ENCODE results near the gene ZNF609. TPM values are rescaled to one million over a fixed set of nuclear protein-coding genes. Genes with fewer than 3 reads are reported as not detected.

ZNF609 gene
- total and polyA plus RNA-seq, 4 donors = 5.4 to 46.7 (median 23.6) TPM

DNA sequence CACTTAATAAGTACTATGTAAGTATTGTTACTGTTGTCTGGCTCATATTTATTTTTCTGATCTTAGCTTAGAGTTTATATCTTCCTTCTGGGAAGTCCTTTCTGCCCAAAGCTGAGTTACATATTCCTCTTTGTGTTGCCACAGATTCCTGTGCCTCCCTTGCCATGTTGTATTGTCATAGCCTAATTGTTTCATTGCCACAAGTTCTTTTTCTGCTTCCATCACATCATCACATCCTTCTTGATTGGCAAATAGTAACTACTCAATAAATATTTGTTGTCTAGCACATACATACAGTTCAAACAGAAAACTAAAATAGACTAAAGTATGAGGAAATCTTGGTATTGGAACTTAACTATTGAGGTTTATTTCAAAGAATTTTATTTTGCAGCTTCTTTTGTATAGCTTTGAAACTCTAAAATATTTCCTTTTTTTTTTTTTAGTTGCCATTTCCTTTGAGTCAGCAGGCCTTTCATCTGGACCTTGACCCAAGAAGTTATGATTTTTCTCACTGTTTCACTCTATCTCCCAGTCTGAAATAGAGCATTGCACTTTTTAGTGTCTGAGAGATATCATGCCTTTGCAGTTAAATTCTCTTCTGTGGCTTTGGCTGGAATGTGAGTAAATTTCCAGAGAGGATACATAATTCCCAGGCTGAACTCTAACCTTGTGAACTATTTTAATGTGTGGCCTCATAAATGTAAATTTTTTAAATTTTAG, 98.2 kb downstream of the ZNF609 start:
- Histone ChIP-seq H3K4me1 (ENCODE audit: control insufficient read depth in 1 of 2, insufficient read depth in 2 of 2, low read length in 2 of 2) (no peaks in the 10 kb centered on the region), H3K36me3 (ENCODE audit: control insufficient read depth in 1 of 2, insufficient read depth in 2 of 2, low read length in 1 of 2) (no peaks in the 10 kb centered on the region), H3K27me3 (ENCODE audit: control insufficient read depth in 1 of 2, insufficient read depth in 2 of 2, low read length in 1 of 2) (no peaks in the 10 kb centered on the region), H3K27ac (ENCODE audit: low read depth in 1 of 2, low read length in 2 of 2) (no peak overlapping the region), H3K4me3 (ENCODE audit: low read length in 2 of 2) (no peak overlapping the region), H3K9me3 (ENCODE audit: control insufficient read depth, low read length) (no peaks in the 10 kb centered on the region)
- ATAC-seq (ENCODE audit: low FRiP score) (no peak), DNase-seq (no peak)
- intact Hi-C loops (cut with DNase I) = no loop called here

DNA sequence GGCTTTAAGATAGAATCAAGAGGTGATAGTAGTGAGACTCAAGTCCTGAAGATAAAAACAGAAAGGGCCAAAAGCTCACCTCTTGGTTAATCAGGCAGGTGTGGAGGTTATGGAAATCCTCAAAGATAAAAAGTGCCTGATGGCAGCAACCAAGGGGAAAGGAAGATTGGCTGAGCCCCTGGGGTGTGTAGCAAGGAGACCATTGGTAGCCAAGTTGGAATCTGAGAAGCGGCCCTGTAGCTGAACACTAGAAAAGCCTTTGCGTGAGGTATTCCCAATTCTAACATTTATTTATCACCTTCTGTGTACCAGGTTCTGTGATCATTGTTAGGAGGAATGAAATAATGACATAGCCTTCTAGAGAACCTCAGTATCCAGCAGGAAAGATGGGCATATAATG, 98.9 kb downstream of the ZNF609 start:
- H3K36me3 ChIP-seq (ENCODE audit: control insufficient read depth in 1 of 2, insufficient read depth in 2 of 2, low read length in 1 of 2) = no peaks in the 10 kb centered on the region
- intact Hi-C loops (cut with DNase I) = no loop called here
- H3K27ac ChIP-seq (ENCODE audit: low read depth in 1 of 2, low read length in 2 of 2) = no peak overlapping the region
- WGBS, 2 donors = 94 to 97% methylated on average over 2 of the region's 2 CpGs
- H3K4me1 ChIP-seq (ENCODE audit: control insufficient read depth in 1 of 2, insufficient read depth in 2 of 2, low read length in 2 of 2) = no peaks in the 10 kb centered on the region
- H3K4me3 ChIP-seq (ENCODE audit: low read length in 2 of 2) = no peak overlapping the region
- H3K27me3 ChIP-seq (ENCODE audit: control insufficient read depth in 1 of 2, insufficient read depth in 2 of 2, low read length in 1 of 2) = no peaks in the 10 kb centered on the region
- ATAC-seq (ENCODE audit: low FRiP score) (no peak), DNase-seq (no peak)
- no peaks in the 10 kb centered on the region for H3K9me3 ChIP-seq (ENCODE audit: control insufficient read depth, low read length)

DNA sequence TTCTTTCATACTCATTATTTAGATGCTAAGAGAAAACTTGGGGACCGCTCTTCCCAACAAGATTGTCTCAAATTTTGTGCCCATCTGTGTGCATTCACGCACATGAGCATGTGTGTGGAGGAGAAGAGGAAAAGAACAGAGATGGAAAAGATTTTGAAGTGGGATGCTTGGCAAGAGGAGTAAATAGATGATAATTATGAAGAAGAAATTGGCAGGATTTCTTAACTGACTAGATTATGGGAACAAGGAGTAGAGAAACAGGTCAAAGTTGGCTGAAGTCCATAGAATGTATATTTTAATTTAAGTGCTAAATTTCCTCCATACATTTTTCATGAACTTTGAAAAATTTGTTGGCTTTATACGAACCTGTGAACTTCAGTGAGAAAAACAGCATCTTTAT, 100.1 kb downstream of the ZNF609 start:
- DNase-seq (no peak), ATAC-seq (ENCODE audit: low FRiP score) (no peak)
- H3K4me1 ChIP-seq (ENCODE audit: control insufficient read depth in 1 of 2, insufficient read depth in 2 of 2, low read length in 2 of 2) = no peaks in the 10 kb centered on the region
- 97 to 98% methylated on average over 3 of the region's 3 CpGs for WGBS, 2 donors
- H3K9me3 ChIP-seq (ENCODE audit: control insufficient read depth, low read length) = no peaks in the 10 kb centered on the region
- intact Hi-C loops (cut with DNase I) = no loop called here
- H3K27me3 ChIP-seq (ENCODE audit: control insufficient read depth in 1 of 2, insufficient read depth in 2 of 2, low read length in 1 of 2) = no peaks in the 10 kb centered on the region
- no peak overlapping the region for H3K4me3 ChIP-seq (ENCODE audit: low read length in 2 of 2)
- H3K27ac ChIP-seq (ENCODE audit: low read depth in 1 of 2, low read length in 2 of 2) = no peak overlapping the region
- no peaks in the 10 kb centered on the region for H3K36me3 ChIP-seq (ENCODE audit: control insufficient read depth in 1 of 2, insufficient read depth in 2 of 2, low read length in 1 of 2)

DNA sequence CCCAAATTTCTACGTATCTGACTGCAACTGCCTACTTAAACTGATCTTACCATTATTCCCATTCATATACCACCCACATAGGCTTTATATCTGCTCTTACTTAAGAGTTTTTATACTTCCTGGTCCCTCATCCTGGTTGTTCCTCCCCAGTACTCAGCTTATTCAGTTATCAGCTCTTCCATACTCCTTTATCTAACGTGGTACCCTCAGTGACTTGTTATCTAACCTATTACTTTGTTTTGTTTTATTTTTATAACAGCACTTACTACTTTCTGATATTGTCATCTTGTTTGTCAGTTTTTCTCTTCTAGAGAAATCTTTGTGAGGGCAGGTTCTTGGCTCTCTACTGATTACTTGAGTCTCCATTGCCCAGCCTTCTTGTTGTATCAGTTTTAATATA, 100.6 kb downstream of the ZNF609 start:
- H3K4me1 ChIP-seq (ENCODE audit: control insufficient read depth in 1 of 2, insufficient read depth in 2 of 2, low read length in 2 of 2) = no peaks in the 10 kb centered on the region
- intact Hi-C loops (cut with DNase I) = no loop called here
- H3K36me3 ChIP-seq (ENCODE audit: control insufficient read depth in 1 of 2, insufficient read depth in 2 of 2, low read length in 1 of 2) = no peaks in the 10 kb centered on the region
- no peaks in the 10 kb centered on the region for H3K9me3 ChIP-seq (ENCODE audit: control insufficient read depth, low read length)
- 75 to 78% methylated on average over 2 of the region's 2 CpGs for WGBS, 2 donors
- ATAC-seq (ENCODE audit: low FRiP score) (no peak), DNase-seq (no peak)
- no peaks in the 10 kb centered on the region for H3K27me3 ChIP-seq (ENCODE audit: control insufficient read depth in 1 of 2, insufficient read depth in 2 of 2, low read length in 1 of 2)
- H3K27ac ChIP-seq (ENCODE audit: low read depth in 1 of 2, low read length in 2 of 2) = no peak overlapping the region
- no peak overlapping the region for H3K4me3 ChIP-seq (ENCODE audit: low read length in 2 of 2)

DNA sequence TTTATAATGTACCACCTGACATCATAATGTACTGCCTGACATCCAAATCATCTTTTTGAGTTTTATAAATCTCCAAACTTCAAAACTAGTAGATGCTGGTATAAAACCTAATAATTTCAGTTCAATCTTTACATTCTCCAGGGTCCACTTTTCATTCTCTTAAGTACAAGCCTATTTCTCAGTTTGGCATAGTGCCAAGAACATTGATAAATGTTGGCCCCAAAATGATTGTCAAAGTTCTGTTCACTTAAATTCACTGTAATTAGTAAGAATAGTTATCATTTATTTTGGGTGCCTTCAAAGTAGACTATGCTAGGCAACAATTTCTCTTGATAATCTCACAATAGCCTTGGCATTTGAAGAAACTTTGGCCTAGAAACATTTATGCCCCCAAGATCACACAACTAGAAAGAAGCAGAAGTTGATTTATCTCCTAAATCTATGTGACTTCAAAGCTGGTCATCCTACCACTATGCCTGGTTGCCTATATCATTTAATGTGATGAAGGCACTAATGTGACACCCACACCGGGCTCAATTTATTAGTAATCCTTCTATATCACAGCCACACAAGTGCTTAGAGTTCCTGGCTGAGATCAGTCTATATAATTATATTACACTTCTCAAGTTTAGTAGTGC, 101.7 kb downstream of the ZNF609 start:
- intact Hi-C loops (cut with DNase I) = no loop called here
- Histone ChIP-seq H3K9me3 (ENCODE audit: control insufficient read depth, low read length) (no peaks in the 10 kb centered on the region), H3K36me3 (ENCODE audit: control insufficient read depth in 1 of 2, insufficient read depth in 2 of 2, low read length in 1 of 2) (no peaks in the 10 kb centered on the region), H3K4me3 (ENCODE audit: low read length in 2 of 2) (no peak overlapping the region), H3K4me1 (ENCODE audit: control insufficient read depth in 1 of 2, insufficient read depth in 2 of 2, low read length in 2 of 2) (no peaks in the 10 kb centered on the region), H3K27ac (ENCODE audit: low read depth in 1 of 2, low read length in 2 of 2) (no peak overlapping the region), H3K27me3 (ENCODE audit: control insufficient read depth in 1 of 2, insufficient read depth in 2 of 2, low read length in 1 of 2) (no peaks in the 10 kb centered on the region)
- WGBS, 2 donors = 94% methylated on average over 1 of the region's 1 CpG
- ATAC-seq (ENCODE audit: low FRiP score) (no peak), DNase-seq (no peak)

DNA sequence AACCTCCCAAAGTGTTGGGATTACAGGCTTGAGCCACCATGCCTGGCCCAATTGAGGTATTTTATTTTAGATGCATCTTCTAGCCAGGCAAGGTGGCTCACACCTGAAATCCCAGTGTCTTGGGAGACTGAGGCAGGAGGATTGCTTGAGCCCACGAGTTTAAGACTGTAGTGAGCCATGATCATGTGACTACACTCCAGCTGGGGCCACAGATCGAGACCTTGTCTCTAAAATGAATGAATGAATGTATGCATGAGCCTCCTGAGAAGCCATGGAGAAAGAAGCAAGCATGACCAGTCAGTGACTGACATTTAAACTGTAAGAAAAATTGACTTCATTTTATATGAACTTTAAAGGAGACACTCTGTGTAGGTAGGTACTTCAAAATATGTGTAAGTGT, 105.7 kb downstream of the ZNF609 start:
- Histone ChIP-seq H3K4me3 (ENCODE audit: low read length in 2 of 2) (no peak overlapping the region), H3K27me3 (ENCODE audit: control insufficient read depth in 1 of 2, insufficient read depth in 2 of 2, low read length in 1 of 2) (no peaks in the 10 kb centered on the region), H3K9me3 (ENCODE audit: control insufficient read depth, low read length) (no peaks in the 10 kb centered on the region), H3K4me1 (ENCODE audit: control insufficient read depth in 1 of 2, insufficient read depth in 2 of 2, low read length in 2 of 2) (peaks cover 0 to 1% of the 10 kb centered on the region in 2 donors), H3K36me3 (ENCODE audit: control insufficient read depth in 1 of 2, insufficient read depth in 2 of 2, low read length in 1 of 2) (no peaks in the 10 kb centered on the region), H3K27ac (ENCODE audit: low read depth in 1 of 2, low read length in 2 of 2) (no peak overlapping the region)
- DNase-seq = no peak
- intact Hi-C loops (cut with DNase I) = no loop called here
- 86 to 89% methylated on average over 2 of the region's 2 CpGs for WGBS, 2 donors
- no peak for ATAC-seq (ENCODE audit: low FRiP score)

DNA sequence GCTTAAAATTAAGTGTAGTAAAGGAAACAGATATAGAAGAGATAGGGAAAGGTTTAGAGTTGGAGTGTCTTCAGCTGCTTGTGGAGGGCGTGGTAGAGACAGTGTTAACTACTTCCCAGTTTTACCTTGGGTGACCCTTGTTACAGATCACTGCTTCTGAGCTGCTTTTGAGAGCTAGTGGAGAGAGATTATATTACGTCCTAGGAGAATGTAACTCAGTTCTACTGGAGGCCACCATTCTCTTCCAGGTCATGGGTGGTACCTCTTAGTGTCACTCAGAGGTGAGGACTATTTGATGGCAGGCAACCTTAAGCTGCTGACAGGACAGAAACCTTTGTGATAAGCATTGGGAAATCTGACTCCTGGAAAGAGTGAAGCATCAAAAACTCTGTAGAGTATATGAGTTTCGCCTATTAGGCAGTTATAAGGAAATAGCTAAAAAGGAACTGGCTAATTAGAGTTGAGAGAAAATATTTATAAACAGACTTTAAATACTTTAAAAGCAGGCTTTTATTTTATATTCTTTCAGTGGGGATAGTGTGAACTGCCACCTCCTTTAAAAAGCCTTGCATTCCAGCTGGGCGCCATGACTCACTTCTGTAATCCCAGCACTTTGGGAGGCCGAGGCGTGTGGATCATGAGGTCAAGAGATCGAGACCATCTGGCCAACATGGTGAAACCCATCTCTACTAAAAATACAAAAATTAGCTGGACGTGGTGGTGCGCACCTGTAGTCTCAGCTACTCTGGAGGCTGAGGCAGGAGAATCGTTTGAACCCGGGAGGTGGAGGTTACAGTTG, 106.5 kb downstream of the ZNF609 start:
- intact Hi-C loops (cut with DNase I) = no loop called here

DNA sequence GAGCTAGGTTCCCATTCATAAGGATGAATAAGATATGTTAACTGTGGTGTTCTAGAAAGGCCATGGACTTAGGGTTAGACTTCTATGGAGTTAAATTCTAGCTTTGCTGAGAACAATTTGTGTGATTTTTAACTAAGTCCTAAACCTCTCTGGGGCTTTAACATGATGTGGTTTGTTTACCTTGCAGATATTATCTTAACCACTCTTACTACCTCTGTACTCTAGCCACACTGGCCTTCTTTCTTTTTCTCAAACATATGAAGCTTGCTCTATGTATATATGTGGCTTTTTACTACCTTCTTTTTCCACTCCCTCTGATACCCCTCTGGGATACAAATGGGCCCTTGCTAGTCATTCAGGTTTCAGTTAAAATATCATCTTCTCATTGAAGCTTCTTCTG, 108.4 kb downstream of the ZNF609 start:
- Histone ChIP-seq H3K4me1 (ENCODE audit: control insufficient read depth in 1 of 2, insufficient read depth in 2 of 2, low read length in 2 of 2) (peaks cover 1 to 4% of the 10 kb centered on the region in 2 donors), H3K27me3 (ENCODE audit: control insufficient read depth in 1 of 2, insufficient read depth in 2 of 2, low read length in 1 of 2) (no peaks in the 10 kb centered on the region), H3K4me3 (ENCODE audit: low read length in 2 of 2) (no peak overlapping the region), H3K9me3 (ENCODE audit: control insufficient read depth, low read length) (no peaks in the 10 kb centered on the region), H3K36me3 (ENCODE audit: control insufficient read depth in 1 of 2, insufficient read depth in 2 of 2, low read length in 1 of 2) (no peaks in the 10 kb centered on the region), H3K27ac (ENCODE audit: low read depth in 1 of 2, low read length in 2 of 2) (no peak overlapping the region)
- no peak for DNase-seq
- ATAC-seq (ENCODE audit: low FRiP score) = no peak
- intact Hi-C loops (cut with DNase I) = no loop called here

More for the DNA sequence above, 106.5 kb downstream of the ZNF609 start:
- WGBS, 2 donors = 95% methylated on average over 11 of the region's 11 CpGs
- peaks cover under 1 to 1% of the 10 kb centered on the region in 2 donors for H3K4me1 ChIP-seq (ENCODE audit: control insufficient read depth in 1 of 2, insufficient read depth in 2 of 2, low read length in 2 of 2)
- H3K27me3 ChIP-seq (ENCODE audit: control insufficient read depth in 1 of 2, insufficient read depth in 2 of 2, low read length in 1 of 2) = no peaks in the 10 kb centered on the region
- H3K4me3 ChIP-seq (ENCODE audit: low read length in 2 of 2) = no peak overlapping the region
- DNase-seq (no peak), ATAC-seq (ENCODE audit: low FRiP score) (no peak)
- H3K27ac ChIP-seq (ENCODE audit: low read depth in 1 of 2, low read length in 2 of 2) = no peak overlapping the region
- no peaks in the 10 kb centered on the region for H3K9me3 ChIP-seq (ENCODE audit: control insufficient read depth, low read length)
- H3K36me3 ChIP-seq (ENCODE audit: control insufficient read depth in 1 of 2, insufficient read depth in 2 of 2, low read length in 1 of 2) = no peaks in the 10 kb centered on the region
